ENCODE measurements around the gene AGK.
"Not testable (repeated sequence)": the region's sequence is repeated elsewhere in the genome, so short reads cannot be mapped to it uniquely, and the experiment has no call there.

The AGK gene

DNA sequence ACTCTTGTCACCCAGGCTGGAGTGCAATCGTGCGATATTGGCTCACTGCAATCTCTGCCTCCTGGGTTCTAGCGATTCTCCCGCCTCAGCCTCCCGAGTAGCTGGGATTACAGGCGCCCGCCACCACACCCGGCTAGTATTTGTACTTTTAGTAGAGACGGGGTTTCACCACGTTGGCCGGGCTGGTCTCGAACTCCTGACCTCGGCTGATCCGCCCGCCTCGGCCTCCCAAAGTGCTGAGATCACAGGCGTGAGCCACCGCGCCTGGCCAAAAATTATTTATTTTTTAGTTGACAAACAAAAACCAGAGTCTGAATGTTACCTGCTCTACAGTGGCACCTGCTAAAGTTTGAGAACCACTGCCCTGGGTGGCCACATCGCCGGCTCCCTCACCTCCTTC lies 96.5 kb downstream of the AGK start:
- not testable (repeated sequence) for DNase-seq (ENCODE audit: low read depth in 2 of 2)

DNA sequence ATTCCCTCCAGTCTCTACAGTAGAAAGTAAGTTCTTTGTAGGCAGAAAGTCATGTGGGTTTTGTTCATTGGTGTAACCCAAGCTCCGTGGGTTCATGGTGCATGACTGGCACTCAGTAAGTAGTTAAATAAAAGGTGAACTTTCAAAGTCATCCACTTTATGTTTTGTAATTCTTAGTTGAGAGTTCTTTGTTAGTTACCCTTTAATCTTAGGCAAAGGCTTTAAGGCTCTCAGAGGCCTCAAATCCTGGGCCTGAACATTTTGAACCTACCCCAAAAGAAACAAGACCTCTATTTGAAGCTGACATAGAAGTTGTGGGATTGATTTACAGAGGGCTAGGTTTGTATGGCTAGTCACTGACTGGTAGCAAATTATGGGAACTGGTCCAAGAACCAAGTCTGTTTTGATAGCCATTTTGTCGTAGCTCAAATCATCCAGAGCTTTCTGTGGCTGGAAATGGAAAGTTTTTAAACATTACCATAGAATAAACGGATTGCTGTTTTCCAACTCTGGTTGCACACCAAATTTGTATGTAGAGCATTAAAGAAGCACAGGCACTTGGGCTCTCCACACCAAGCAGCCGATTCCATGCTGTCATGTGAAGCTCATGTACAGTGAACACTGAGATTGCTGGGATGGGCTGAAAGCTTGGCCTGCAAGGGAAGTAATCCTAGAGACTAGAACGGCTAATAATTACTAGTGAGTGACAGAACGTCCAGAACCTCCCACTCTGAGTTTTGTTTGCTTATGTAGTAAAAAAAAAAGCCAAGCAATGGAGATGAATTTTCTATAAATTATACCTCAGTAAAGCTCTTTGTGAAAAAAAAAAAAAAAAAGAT lies 97.3 kb downstream of the AGK start:
- no peak for DNase-seq (ENCODE audit: low read depth in 2 of 2)

DNA sequence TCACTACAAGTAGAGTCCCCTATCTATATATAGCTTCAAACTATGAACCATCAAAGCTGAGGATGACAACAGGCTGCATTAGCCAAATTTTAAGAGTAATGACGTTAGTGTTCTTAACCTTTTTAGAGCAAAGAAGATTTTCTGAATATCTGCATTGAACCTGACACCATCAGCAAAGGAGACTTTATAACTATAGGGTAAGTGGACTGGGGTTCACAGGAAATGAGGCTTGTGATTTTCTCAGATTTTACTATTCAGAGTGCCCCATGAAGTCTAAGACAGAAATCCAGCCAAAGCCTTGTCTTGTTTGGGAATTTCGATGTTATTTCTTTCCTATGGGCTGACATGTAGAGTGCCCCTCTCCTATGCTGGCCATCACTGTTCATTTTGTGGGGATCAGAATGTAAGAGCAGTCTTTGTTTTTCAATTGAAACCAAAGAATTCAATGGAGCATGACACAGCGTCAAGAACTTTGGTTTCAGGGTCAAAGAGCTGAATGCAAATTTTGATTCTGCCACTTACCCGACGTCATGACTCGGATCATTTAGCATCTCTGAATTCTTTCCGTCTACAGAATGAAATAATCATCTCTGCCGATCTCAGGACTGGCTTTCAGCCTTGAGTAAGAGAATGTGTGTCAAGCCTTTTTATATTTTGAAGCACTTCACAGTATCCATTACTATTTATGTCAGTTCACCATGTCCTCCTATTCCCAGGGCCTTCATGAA lies 98.1 kb downstream of the AGK start:
- no peak for DNase-seq (ENCODE audit: low read depth in 2 of 2)

DNA sequence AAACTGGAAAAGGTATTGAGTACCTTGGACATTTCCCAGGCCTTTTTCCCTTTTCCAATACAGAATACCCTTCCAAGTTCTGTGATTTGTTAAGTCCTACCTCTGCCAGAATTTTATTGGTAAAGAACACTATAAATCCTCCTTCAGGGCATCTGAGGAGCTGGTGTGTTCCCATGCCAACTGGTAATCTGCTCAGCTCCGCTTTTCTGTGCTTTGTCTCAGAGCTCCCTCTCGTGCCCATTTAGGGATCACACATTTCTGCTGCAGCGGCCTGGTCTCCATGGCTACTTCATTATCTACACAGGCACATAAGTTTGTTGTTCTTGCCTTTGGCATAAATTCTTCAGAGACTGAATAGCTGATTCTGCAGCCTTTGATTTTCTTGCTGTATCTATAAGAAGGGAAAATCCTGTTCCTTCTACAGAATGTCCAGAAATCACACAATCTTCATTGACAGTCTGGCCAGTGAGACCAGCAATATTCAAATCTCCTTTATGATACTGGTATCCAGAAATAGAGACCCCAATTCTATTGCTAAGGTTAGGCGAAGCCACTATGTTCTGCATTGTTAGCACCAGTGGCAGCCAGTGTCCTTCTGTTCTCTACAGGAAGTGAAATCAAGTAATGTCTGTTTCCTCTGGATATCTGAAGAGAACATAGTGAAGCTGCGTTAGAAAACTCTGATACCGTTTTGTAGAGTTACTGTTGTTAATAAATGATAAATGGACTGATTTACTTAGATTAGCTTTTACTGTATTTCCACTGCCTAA lies 98.8 kb downstream of the AGK start:
- no peak for DNase-seq (ENCODE audit: low read depth in 2 of 2)

DNA sequence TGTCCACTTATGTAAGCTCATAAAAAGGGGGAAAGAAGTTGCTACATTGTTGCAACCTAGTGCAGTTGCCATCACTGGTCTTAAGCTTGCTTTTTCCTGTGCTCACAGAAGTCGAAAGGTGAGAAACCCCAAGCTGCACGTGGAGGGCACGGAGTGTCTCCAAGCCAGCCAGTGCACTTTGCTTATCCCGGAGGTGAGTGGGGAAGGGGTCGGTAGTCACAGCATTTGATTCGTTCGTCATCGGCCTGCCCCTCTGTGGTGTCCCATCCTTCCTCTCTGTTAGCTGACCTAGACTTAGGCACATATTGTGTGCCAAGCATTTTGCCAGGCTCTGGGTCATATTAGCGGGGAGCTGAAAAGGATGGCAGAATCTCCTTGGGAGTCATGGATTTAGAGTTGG lies 100.2 kb downstream of the AGK start:
- no peak for DNase-seq (ENCODE audit: low read depth in 2 of 2)

DNA sequence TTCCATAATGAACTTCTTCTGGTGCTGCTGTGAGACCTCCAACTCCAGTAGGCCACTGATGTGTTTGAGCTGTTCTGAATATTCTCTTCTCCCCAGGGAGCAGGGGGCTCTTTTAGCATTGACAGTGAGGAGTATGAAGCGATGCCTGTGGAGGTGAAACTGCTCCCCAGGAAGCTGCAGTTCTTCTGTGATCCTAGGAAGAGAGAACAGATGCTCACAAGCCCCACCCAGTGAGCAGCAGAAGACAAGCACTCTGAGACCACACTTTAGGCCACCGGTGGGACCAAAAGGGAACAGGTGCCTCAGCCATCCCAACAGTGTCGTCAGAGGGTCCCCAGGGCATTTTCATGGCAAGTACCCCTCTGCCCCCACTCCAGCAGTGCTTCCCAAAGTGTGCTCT lies 101.5 kb downstream of the AGK start:
- DNase-seq (ENCODE audit: low read depth in 2 of 2): no peak

DNA sequence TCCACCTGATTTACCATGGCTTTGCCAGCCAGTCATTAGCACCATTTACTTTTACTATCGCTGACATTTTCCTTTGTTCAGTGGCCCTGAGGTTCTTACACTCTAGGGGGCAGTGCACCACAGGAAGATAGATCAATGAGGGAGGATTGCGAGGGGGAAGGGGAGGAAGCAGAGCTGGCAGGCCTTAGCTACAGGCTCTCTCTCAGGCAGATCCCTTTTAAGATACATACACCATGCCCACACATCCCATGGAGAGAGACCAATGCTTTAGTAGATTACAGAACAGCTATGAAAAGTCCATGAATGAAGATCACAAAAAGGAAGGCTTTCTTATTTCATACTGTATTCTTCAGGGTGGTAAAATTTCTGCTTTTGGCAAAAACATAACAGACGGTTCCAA lies 103.3 kb downstream of the AGK start:
- peak; percentile 26 to 33 for DNase-seq (ENCODE audit: low read depth in 2 of 2)

DNA sequence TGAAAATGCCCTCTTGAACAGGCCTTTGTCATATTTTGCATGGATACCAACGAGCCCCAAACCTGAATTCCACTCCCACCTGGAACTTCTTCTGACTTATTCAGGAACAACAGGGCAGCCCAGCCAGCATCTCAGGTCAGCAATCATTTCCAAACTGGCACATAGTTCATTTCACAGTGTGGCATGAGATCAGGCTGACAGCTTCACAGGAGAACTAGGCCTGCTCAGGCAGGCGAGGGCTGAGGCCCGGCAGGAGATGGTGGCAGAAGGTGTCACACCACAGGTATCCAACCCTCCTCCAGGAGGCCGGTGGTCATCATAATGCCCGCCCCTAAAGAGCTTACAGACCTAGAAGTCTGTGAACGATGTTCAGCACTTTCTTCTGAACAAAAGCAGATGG lies 108.3 kb downstream of the AGK start:
- no peak for DNase-seq (ENCODE audit: low read depth in 2 of 2)

DNA sequence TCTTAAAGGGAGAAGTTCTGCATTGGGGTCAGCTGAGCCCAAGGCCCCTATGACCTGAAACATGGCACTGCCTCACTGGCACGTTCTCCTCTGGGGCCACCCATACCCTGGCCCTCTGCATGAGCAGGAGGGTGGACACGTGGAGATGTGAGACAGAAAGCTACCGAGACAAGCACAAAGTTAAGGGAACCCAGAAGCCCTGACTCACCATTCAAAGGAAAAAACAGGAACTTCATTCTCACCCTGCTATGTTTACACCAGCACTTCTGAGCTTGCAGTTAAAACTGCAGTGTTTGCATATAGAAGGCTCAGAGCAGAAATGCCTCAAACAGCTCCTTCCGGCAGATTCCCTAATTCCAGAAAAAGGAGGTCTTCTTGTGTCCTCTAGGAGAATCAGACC lies 109.0 kb downstream of the AGK start:
- no peak for DNase-seq (ENCODE audit: low read depth in 2 of 2)

DNA sequence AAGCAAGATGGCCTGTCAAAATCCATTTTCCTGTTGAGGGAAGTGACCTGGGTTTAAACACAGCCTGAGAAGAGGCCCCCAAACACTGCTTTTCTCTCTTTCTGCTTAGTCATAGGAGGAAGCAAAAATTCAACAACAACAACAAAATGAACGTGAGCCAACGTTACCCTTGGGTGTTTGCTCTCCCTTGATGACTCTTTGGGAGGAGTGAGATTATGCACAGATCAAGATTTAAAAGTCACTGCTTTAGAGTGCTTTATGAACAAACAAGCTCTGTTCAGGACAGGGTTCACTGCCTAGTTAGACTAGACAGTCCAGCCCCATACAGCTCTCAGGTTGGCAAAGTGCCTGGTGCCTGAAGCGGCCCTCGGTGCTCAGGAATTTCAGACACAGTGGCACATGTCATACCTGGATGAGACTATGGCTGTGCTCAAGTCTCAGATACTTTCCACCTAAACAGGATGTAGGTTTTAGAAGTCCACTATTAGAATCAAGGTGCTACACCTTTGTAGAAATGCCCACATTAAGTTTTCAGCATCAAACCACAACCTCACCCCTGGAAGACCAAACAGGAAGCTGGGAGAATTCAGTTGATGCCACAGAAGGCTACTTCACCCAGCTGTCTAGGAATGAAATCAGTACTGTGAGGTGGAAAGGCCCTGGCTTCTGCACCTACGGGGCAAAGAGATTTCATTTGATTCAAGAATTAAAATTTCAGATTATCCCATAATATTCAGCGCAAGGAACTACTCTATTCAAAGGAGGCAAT lies 112.1 kb downstream of the AGK start:
- no peak for DNase-seq (ENCODE audit: low read depth in 2 of 2)

DNA sequence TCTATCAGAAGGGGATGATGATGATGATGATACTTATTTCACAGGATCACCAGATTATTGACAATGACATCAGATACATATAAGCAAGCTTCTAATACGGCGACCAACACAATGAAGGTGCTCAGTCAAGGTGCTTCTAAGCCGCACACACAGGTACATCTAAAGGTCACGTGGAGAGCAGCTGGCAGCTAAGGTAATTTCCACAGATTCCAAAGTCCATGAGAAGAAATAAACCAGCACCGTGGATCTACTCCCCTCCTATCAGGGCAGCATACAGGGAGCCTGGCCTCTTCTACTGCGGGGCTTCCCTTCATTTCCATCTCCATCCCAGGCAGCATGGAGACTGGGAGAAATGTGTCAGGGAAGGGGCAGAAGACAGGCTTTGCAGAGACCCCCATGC lies 113.2 kb downstream of the AGK start:
- no peak for DNase-seq (ENCODE audit: low read depth in 2 of 2)

DNA sequence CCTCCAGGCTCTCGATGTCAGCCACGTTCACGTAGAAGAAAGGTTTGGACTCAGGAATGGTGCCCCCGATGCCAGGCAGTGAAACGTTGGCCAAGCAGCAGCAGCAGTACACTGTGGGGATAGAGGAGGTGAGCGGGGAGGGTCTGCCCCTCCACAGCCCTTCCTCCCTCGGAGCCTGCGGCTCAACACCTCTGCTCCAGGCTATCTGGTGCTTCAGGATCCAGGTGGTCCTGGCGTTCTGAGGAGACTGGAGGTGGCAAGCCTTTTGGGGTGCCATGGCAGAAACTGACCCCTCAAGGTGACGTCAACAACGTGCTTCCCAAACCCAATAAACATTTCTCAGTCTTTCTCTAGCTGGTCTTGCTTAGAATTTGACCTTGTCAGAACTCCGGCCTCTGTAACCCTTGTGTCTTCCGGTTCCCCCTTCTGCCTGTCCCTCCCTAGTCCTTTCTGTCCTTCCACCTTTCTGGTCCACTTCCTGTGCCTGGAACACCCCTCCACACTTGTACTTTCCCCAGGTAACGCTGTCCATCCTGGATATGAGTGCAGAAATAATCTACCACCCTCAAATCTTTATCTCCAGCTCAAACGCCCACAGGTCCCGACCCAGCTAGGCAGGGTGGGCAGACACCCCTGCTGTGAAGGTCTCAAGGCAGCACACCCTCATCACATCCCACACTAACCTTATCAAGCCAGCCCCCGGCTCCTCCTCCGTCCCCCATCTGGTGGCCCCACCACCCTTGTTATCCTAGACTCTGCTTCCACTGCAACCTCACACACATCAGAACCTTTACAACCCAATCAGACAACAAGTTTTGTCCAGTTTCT lies 114.2 kb downstream of the AGK start:
- no peak for DNase-seq (ENCODE audit: low read depth in 2 of 2)

DNA sequence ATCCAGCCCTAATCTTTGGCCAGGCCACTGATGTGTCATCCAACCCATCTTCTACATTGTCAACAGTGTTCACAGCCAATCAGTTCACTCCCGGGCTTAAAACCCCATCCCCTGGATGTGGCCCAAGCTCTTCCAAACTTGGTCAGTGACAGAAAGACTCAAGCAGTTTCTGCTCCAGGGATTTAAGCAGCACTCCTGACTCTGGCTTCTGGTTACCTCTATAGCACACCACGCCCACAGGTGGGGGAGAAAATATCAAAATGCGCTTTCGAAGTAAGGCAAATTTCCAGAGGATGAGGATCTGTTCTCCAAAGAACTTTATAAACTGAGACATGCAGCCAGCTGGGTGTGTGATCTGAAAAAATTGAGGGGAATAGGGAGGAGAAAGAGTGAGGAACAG lies 114.9 kb downstream of the AGK start:
- DNase-seq (ENCODE audit: low read depth in 2 of 2): no peak

DNA sequence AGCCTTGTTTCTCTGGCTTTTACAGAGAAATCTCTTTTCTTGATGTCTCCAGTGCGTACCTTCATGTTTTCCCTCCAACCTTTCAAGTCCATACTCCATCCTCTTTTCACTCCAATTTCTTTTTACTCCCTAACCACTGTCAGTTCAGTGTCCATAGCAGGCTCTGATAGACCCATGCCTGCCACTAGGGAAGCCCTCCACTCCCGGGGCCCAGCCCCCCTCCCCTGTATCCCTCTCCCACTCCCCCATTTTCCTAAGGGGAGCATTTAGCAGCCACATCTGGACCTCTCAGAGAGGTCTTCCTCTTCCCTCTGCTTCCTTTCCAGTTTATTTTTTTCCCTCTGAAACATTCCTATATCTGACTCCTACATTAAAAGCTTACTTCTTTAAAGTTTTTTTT lies 117.6 kb downstream of the AGK start:
- DNase-seq (ENCODE audit: low read depth in 2 of 2): no peak

DNA sequence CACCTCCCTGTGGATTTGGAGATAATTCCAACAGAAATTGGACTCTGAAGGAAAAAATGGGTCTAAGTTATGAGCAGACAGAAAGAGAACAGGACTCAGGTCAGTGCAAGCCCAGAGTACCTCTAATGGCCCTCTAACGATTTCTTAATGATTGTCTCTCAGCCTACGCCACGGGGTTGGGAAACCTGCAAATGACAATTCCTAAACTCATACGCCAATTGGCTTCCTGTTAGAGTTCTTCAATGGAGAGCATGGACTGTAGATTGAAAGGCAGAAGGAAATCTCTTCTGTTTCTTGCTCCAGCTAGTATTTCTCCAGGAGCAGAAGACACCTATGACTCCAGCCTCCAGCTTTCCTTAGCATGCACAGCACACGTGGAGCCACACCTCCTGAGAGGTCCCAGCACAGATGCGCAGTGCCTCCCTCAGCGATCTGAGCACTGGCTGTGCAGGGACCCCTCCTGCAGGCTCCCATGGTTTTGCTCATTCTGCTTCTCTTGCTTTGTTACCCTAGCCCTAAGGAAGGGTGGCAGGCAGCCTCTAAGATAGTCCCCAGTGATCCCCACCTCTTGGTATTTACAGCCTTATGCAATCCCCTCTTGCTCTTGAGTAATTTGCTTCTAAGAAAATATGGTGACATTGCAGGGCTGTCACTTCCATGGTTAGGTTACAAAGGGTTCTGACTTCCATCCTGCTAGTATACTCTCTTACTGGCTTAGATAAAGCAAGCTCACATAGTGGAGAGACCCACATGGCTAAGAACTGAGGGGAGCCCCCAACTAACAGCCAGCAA lies 120.7 kb downstream of the AGK start:
- no peak for DNase-seq (ENCODE audit: low read depth in 2 of 2)

DNA sequence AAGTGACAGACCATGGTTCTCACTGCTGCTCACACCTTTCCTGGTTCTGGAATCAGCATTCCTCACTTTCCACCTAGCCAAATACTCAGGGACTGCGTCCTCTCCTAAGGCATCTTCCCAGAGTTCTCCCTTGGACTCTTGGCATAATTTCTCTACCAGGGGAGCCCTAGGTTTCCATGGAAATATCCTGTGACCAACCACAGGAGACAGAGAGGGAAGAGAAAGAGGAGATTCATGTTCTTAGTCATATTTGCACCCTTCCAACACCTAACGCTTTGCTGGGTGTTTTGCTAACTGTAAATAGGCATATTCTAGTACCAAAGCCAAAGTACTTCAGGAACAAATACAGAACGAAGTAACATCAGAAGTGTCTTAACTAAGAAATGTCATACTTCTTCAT lies 122.1 kb downstream of the AGK start:
- no peak for DNase-seq (ENCODE audit: low read depth in 2 of 2)

DNA sequence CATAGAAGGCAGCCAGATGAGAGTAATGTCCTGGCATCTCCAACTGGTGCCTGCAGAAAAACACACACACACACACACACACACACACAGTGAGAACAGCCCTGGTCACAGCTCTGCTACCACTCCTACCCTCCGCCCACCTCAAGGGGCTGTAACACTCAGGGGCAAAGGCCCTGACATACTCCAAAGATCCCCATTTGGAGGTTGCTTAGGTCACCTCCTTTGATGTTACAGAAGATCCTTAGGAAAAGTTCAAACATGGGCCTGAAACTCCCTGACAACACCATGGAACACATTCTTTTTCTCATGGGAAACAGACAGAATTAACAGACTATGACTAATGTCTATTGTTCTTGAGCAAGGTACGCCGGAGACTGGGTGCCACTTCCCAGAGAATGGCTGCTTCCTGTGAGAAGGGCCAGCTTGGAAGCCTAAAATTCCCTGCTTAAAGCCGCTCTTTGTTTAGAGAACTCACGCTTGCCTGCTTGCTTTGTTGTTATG lies 123.0 kb downstream of the AGK start:
- no peak for DNase-seq (ENCODE audit: low read depth in 2 of 2)

DNA sequence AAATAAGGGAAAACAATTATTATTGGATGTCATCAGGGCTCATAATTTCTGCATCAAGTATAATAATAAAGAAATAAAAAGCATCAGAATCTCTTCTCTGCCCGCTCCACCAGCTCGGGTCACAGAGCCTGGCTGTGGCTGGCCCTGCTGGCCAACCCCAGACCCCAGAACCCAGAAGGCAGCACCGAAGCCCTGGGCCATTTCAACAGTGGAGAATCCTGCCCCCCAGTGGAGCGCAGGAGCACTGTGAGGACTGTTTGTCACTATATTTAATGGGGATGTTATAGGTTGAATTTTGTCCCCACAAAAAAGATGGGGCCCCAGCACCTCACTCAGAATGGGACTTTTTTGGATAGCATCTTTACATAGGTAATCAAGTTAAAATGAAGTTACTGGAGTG lies 123.5 kb downstream of the AGK start:
- DNase-seq (ENCODE audit: low read depth in 2 of 2): no peak

DNA sequence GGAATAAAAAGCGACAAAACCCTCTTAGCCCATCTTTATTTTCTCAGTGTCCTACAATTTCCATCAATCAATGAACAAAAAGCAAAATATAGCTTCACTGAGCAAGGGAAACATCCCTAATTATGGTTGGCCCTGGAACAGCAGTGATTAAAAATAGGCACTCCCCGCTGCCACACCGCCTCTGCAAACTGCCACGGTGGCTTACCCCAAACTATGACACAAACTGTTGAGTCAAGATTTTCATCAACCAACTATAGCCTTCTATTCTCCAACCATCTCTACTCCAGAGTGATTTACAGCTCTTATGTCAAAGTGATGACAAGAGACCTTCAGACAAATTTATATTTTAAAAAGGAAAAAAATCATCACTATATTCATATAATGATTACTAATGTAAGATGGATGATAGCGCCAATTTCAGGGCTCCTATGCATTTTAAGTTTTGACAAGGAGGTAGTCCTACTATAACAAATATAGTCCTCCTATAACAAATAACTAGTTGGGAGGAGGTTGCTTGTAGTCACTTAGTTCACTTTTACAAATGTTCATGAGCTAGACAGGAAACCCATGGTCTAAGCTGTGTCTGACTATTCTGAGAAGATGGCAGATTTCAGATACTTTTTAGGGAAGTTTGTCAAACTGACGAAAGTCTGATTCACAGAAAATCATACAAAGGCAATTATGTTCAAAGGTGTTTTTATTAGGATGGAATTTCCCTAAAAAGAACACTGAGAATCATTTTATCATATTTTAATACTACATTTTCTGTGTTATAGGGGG lies 124.4 kb downstream of the AGK start:
- peak in 1 of 2 donors; percentile 14 for DNase-seq (ENCODE audit: low read depth in 2 of 2)
